ENCODE results near the gene ARHGAP33.

- TF ChIP-seq, protein P1, sequence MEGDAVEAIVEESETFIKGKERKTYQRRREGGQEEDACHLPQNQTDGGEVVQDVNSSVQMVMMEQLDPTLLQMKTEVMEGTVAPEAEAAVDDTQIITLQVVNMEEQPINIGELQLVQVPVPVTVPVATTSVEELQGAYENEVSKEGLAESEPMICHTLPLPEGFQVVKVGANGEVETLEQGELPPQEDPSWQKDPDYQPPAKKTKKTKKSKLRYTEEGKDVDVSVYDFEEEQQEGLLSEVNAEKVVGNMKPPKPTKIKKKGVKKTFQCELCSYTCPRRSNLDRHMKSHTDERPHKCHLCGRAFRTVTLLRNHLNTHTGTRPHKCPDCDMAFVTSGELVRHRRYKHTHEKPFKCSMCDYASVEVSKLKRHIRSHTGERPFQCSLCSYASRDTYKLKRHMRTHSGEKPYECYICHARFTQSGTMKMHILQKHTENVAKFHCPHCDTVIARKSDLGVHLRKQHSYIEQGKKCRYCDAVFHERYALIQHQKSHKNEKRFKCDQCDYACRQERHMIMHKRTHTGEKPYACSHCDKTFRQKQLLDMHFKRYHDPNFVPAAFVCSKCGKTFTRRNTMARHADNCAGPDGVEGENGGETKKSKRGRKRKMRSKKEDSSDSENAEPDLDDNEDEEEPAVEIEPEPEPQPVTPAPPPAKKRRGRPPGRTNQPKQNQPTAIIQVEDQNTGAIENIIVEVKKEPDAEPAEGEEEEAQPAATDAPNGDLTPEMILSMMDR (IDR thresholded peaks at IDR 0.05; ENCODE audit: low read depth, low read length), result no peak
- TF ChIP-seq EZH2phosphoT487 (IDR thresholded peaks at IDR 0.05; ENCODE audit: low read depth), result no peak
Observed at GRCh38 chr19:35780058-35780457, 4.7 kb downstream of the ARHGAP33 start.

All from OCI-LY3 (cell line).